Stimulated activated CD8-positive, alpha-beta memory T cell treated with anti-CD3 and anti-CD28 coated beads, Interleukin-4, amount 100 ng/mL, for 1 hour (primary cell): ENCODE data around the gene LHPP.

Experiments
- DNase-seq, 2 donors: peaks; one replicate each; pipeline ENCODE4 v3.0.0-alpha.2; 2020; ENCODE audit warnings: low read depth in 2 of 2, low spot score in 1 of 2

LHPP gene

GRCh38 chr10:124447751-124448466 is 13.7 kb upstream of the LHPP start:
- no peak for DNase-seq

GRCh38 chr10:124448696-124449169 is 12.9 kb upstream of the LHPP start:
- no peak for DNase-seq

- DNase-seq: no peak
Measured at GRCh38 chr10:124449170-124450011, 12.2 kb upstream of the LHPP start.

- DNase-seq: no peak
Measured at GRCh38 chr10:124450012-124450782, 11.4 kb upstream of the LHPP start, which contains the start of gene NKX1-2. Gene NKX1-2 (minus strand): TSS chr10:124450035. CDS start chr10:124449943, 92 bp downstream.

- DNase-seq: no peak
Measured at GRCh38 chr10:124450783-124451057, 10.9 kb upstream of the LHPP start.

- no peak for DNase-seq
Measured at GRCh38 chr10:124451276-124451675, 10.3 kb upstream of the LHPP start.

- no peak for DNase-seq
Measured at GRCh38 chr10:124453960-124454610, 7.5 kb upstream of the LHPP start.

- no peak for DNase-seq
Measured at GRCh38 chr10:124455441-124455840, 6.2 kb upstream of the LHPP start.

- DNase-seq: no peak
Measured at GRCh38 chr10:124458473-124458872, 3.1 kb upstream of the LHPP start.

- no peak for DNase-seq
Measured at GRCh38 chr10:124458889-124459288, 2.7 kb upstream of the LHPP start.

- DNase-seq: no peak
Measured at GRCh38 chr10:124459395-124459794, 2.2 kb upstream of the LHPP start.

GRCh38 chr10:124460144-124460543 is 1.5 kb upstream of the LHPP start:
- DNase-seq: no peak

GRCh38 chr10:124462348-124462695 is 699 bp downstream of the LHPP start:
- DNase-seq: no peak

GRCh38 chr10:124464028-124464965 is 2.7 kb downstream of the LHPP start:
- no peak for DNase-seq

- DNase-seq: no peak
Measured at GRCh38 chr10:124465003-124465776, 3.6 kb downstream of the LHPP start.

- DNase-seq: no peak
Measured at GRCh38 chr10:124465777-124466488, 4.3 kb downstream of the LHPP start.

- DNase-seq: no peak
Measured at GRCh38 chr10:124467165-124467564, 5.5 kb downstream of the LHPP start.

GRCh38 chr10:124468624-124469023 is 7.0 kb downstream of the LHPP start:
- DNase-seq: no peak

- no peak for DNase-seq
Measured at GRCh38 chr10:124469956-124470484, 8.4 kb downstream of the LHPP start.
